HepG2 (cell line): Measurements from ENCODE around the gene POLR3GL.

Experiments
- CAMTA2 ChIP-seq: sonication (generic); formaldehyde crosslinking; IDR thresholded peaks from 2 replicates; pipeline ENCODE4 v1.4.0; 2020; ENCODE audit warnings: mild to moderate bottlenecking, missing genetic modification reagents, borderline replicate concordance
- EZH2 ChIP-seq: conservative IDR thresholded peaks from 2 replicates; pipeline ENCODE4 v1.6.1; 2012; ENCODE audit warnings: mild to moderate bottlenecking, low read depth, low read length, moderate library complexity
- NBN ChIP-seq: fragments of 450-650 bp; conservative IDR thresholded peaks from 2 replicates; pipeline ENCODE4 v1.6.1; 2017
- PHF8 ChIP-seq: sonication (generic); formaldehyde crosslinking; IDR thresholded peaks from 2 replicates; pipeline ENCODE4 v1.5.0; 2020; ENCODE audit warnings: missing genetic modification reagents
- POLR2AphosphoS5 ChIP-seq: IDR thresholded peaks from 2 replicates; pipeline ENCODE4 v1.6.1; 2012; ENCODE audit warnings: low read depth, low read length
- XBP1 ChIP-seq: sonication (generic); formaldehyde crosslinking; IDR thresholded peaks from 2 replicates; pipeline ENCODE4 v1.5.0; 2020; ENCODE audit warnings: missing genetic modification reagents
- ZFP82 ChIP-seq: sonication (generic); formaldehyde crosslinking; IDR thresholded peaks from 2 replicates; pipeline ENCODE4 v1.5.1; 2020; ENCODE audit warnings: mild to moderate bottlenecking, missing genetic modification reagents, borderline replicate concordance
- ZFX ChIP-seq: sonication (generic); formaldehyde crosslinking; IDR thresholded peaks from 2 replicates; pipeline ENCODE4 v1.4.0; 2020; ENCODE audit warnings: mild to moderate bottlenecking, low read depth, missing genetic modification reagents, moderate library complexity
- TF ChIP-seq, protein P1 (sequence below): sonication (generic); formaldehyde crosslinking; IDR thresholded peaks from 2 replicates; pipeline ENCODE4 v1.5.0; 2020; ENCODE audit warnings: mild to moderate bottlenecking, missing genetic modification reagents, moderate library complexity
- TF ChIP-seq, protein P2 (sequence below): sonication (generic); formaldehyde crosslinking; IDR thresholded peaks from 2 replicates; pipeline ENCODE4 v1.4.0; 2020; ENCODE audit warnings: missing genetic modification reagents
- TF ChIP-seq, protein P3 (sequence below): sonication (generic); formaldehyde crosslinking; IDR thresholded peaks from 2 replicates; pipeline ENCODE4 v1.4.0; 2020; ENCODE audit warnings: missing genetic modification reagents
- TF ChIP-seq, protein P4 (sequence below): fragments of 450-650 bp; IDR thresholded peaks from 2 replicates; pipeline ENCODE4 v1.6.1; 2016

DNA sequence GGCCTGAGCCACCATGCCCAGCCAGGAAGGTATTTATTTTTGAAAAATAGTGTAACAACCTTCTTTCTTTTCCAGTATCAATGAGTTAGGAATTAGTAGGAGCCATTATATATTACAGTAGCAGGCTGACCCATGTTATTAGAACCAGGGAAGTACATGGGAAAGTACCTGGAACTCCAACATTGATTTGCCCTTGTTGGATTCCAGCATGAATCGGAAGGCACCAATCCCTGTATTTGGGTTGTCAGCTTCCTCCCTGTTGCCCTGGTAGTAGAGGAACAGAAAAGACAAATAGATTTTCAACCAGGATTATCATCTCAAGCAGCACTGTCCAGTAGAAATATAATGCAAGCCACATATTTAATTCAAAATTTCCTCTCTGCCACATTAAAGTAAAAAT lies 27.1 kb upstream of the POLR3GL start:
- no peak for TF ChIP-seq POLR2AphosphoS5
- TF ChIP-seq, protein P1, sequence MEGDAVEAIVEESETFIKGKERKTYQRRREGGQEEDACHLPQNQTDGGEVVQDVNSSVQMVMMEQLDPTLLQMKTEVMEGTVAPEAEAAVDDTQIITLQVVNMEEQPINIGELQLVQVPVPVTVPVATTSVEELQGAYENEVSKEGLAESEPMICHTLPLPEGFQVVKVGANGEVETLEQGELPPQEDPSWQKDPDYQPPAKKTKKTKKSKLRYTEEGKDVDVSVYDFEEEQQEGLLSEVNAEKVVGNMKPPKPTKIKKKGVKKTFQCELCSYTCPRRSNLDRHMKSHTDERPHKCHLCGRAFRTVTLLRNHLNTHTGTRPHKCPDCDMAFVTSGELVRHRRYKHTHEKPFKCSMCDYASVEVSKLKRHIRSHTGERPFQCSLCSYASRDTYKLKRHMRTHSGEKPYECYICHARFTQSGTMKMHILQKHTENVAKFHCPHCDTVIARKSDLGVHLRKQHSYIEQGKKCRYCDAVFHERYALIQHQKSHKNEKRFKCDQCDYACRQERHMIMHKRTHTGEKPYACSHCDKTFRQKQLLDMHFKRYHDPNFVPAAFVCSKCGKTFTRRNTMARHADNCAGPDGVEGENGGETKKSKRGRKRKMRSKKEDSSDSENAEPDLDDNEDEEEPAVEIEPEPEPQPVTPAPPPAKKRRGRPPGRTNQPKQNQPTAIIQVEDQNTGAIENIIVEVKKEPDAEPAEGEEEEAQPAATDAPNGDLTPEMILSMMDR (CRISPR knock-in tag): no peak
- TF ChIP-seq, protein P2, sequence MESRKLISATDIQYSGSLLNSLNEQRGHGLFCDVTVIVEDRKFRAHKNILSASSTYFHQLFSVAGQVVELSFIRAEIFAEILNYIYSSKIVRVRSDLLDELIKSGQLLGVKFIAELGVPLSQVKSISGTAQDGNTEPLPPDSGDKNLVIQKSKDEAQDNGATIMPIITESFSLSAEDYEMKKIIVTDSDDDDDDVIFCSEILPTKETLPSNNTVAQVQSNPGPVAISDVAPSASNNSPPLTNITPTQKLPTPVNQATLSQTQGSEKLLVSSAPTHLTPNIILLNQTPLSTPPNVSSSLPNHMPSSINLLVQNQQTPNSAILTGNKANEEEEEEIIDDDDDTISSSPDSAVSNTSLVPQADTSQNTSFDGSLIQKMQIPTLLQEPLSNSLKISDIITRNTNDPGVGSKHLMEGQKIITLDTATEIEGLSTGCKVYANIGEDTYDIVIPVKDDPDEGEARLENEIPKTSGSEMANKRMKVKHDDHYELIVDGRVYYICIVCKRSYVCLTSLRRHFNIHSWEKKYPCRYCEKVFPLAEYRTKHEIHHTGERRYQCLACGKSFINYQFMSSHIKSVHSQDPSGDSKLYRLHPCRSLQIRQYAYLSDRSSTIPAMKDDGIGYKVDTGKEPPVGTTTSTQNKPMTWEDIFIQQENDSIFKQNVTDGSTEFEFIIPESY (CRISPR knock-in tag): no peak
- TF ChIP-seq ZFP82 (CRISPR knock-in tag): no peak
- no peak for TF ChIP-seq NBN
- TF ChIP-seq, protein P3, sequence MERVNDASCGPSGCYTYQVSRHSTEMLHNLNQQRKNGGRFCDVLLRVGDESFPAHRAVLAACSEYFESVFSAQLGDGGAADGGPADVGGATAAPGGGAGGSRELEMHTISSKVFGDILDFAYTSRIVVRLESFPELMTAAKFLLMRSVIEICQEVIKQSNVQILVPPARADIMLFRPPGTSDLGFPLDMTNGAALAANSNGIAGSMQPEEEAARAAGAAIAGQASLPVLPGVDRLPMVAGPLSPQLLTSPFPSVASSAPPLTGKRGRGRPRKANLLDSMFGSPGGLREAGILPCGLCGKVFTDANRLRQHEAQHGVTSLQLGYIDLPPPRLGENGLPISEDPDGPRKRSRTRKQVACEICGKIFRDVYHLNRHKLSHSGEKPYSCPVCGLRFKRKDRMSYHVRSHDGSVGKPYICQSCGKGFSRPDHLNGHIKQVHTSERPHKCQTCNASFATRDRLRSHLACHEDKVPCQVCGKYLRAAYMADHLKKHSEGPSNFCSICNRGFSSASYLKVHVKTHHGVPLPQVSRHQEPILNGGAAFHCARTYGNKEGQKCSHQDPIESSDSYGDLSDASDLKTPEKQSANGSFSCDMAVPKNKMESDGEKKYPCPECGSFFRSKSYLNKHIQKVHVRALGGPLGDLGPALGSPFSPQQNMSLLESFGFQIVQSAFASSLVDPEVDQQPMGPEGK (CRISPR knock-in tag): no peak
- no peak for TF ChIP-seq ZFX (CRISPR knock-in tag)
- TF ChIP-seq, protein P4, sequence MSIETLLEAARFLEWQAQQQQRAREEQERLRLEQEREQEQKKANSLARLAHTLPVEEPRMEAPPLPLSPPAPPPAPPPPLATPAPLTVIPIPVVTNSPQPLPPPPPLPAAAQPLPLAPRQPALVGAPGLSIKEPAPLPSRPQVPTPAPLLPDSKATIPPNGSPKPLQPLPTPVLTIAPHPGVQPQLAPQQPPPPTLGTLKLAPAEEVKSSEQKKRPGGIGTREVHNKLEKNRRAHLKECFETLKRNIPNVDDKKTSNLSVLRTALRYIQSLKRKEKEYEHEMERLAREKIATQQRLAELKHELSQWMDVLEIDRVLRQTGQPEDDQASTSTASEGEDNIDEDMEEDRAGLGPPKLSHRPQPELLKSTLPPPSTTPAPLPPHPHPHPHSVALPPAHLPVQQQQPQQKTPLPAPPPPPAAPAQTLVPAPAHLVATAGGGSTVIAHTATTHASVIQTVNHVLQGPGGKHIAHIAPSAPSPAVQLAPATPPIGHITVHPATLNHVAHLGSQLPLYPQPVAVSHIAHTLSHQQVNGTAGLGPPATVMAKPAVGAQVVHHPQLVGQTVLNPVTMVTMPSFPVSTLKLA: no peak
- TF ChIP-seq EZH2: no peak
- no peak for TF ChIP-seq XBP1 (CRISPR knock-in tag)
- no peak for TF ChIP-seq CAMTA2
- no peak for TF ChIP-seq PHF8
